CD8-positive, alpha-beta memory T cell (primary cell): ENCODE data around the gene EPHB1. TPM values are rescaled to one million over a fixed set of nuclear protein-coding genes. Genes with fewer than 3 reads are reported as not detected.

Experiments
- CTCF ChIA-PET: fragments of 350-600 bp; sonication (Branson Sonifier 250); formaldehyde crosslinking; loops from one replicate; lab custom pipeline; 2021; ENCODE audit warnings: antibody characterized with exemption; lab: Charles Lee
- POLR2A ChIA-PET: fragments of 350-600 bp; sonication (Branson Sonifier 250); formaldehyde crosslinking; loops from one replicate; lab custom pipeline; 2021; ENCODE audit warnings: antibody characterized with exemption; lab: Charles Lee
- DNase-seq, 5 donors: peaks; one replicate each; pipeline versions ENCODE4 v3.0.0 to v3.0.0-alpha.2; 2020 to 2022; ENCODE audit warnings: mixed read lengths in 1 of 5
- H3K27ac ChIP-seq: one replicate; pipeline ENCODE4 v1.7.0; 2013; ENCODE audit warnings: low read depth, mild to moderate bottlenecking, low read length, moderate library complexity
- H3K27me3 ChIP-seq: 2 replicates; pipeline ENCODE4 v1.7.0; 2013; ENCODE audit warnings: low read length, mild to moderate bottlenecking; ENCODE audit not compliant: insufficient read depth, poor library complexity, severe bottlenecking
- H3K36me3 ChIP-seq: 2 replicates; pipeline ENCODE4 v1.7.0; 2013; ENCODE audit warnings: mild to moderate bottlenecking, low read length, moderate library complexity; ENCODE audit not compliant: insufficient read depth
- H3K4me1 ChIP-seq: 2 replicates; pipeline ENCODE4 v1.7.0; 2013; ENCODE audit warnings: mild to moderate bottlenecking, low read length, moderate library complexity; ENCODE audit not compliant: insufficient read depth
- H3K4me3 ChIP-seq: 2 replicates; pipeline ENCODE4 v1.7.0; 2013; ENCODE audit warnings: mild to moderate bottlenecking, low read length
- H3K9me3 ChIP-seq: 2 replicates; pipeline ENCODE4 v1.7.0; 2013; ENCODE audit warnings: mild to moderate bottlenecking, low read length
- H3K27ac Mint-ChIP-seq, 8 donors: one replicate each; pipeline ENCODE4 v1.8.0; 2020 to 2021; ENCODE audit warnings: mixed read lengths in 8 of 8, mild to moderate bottlenecking in 6 of 8, inconsistent platforms in 3 of 8, moderate library complexity in 3 of 8
- H3K27me3 Mint-ChIP-seq, 2 donors: one replicate each; pipeline ENCODE4 v1.8.0; 2020 to 2021; ENCODE audit warnings: mixed read lengths in 2 of 2, mild to moderate bottlenecking in 1 of 2, moderate library complexity in 1 of 2
- H3K36me3 Mint-ChIP-seq, 3 donors: one replicate each; pipeline ENCODE4 v1.8.0; 2020 to 2021; ENCODE audit warnings: mixed read lengths in 3 of 3, inconsistent platforms in 1 of 3, mild to moderate bottlenecking in 1 of 3
- H3K4me1 Mint-ChIP-seq, 3 donors: one replicate each; pipeline ENCODE4 v1.8.0; 2020 to 2021; ENCODE audit warnings: mixed read lengths in 3 of 3, inconsistent platforms in 1 of 3, mild to moderate bottlenecking in 1 of 3
- H3K4me3 Mint-ChIP-seq, 7 donors: one replicate each; pipeline ENCODE4 v1.8.0; 2020 to 2021; ENCODE audit warnings: mixed read lengths in 7 of 7, mild to moderate bottlenecking in 6 of 7, moderate library complexity in 4 of 7, inconsistent platforms in 2 of 7
- H3K9me3 Mint-ChIP-seq, 5 donors: one replicate each; pipeline ENCODE4 v1.8.0; 2020 to 2022; ENCODE audit warnings: mixed read lengths in 5 of 5, mild to moderate bottlenecking in 3 of 5, moderate library complexity in 2 of 5, inconsistent platforms in 1 of 5
- polyA plus RNA-seq: library from polyadenylated mRNA; unstranded; fragments of 300-500 nt; fragmentation: Illumina TruSeq; gene quantifications from one replicate; pipeline ENCODE4 v1.2.3, GENCODE V29; 2021
- total RNA-seq, 2 experiments: library from RNA; stranded (reverse); gene quantifications; one replicate each; pipeline ENCODE4 v1.2.3, GENCODE V29; 2021

The EPHB1 gene
- total and polyA plus RNA-seq, 3 experiments from 2014 or later, result 0.10 TPM; not detected in 2

- Mint-ChIP-seq H3K27me3 (no peaks in the 10 kb centered on the region), H3K36me3 (no peaks in the 10 kb centered on the region), H3K4me1 (no peaks in the 10 kb centered on the region), H3K4me3 (no peak overlapping the region), H3K27ac (no peak overlapping the region), H3K9me3 (peaks cover 0 to 4% (median 0%) of the 10 kb centered on the region in 5 donors)
- Histone ChIP-seq H3K27me3 (no peaks in the 10 kb centered on the region), H3K4me3 (no peak overlapping the region), H3K36me3 (no peaks in the 10 kb centered on the region), H3K4me1 (no peaks in the 10 kb centered on the region), H3K9me3 (no peaks in the 10 kb centered on the region), H3K27ac (no peak overlapping the region)
- CTCF ChIA-PET, result no interaction called here
- POLR2A ChIA-PET, result no interaction called here
- DNase-seq, result no peak
Observed at GRCh38 chr3:135047061-135047460, 252.0 kb downstream of the EPHB1 start.

GRCh38 chr3:135050536-135050935 is 255.5 kb downstream of the EPHB1 start:
- Histone ChIP-seq H3K4me3 (no peak overlapping the region), H3K27me3 (no peaks in the 10 kb centered on the region), H3K4me1 (no peaks in the 10 kb centered on the region), H3K36me3 (no peaks in the 10 kb centered on the region), H3K9me3 (no peaks in the 10 kb centered on the region), H3K27ac (no peak overlapping the region)
- ChIA-PET CTCF (no interaction called here), POLR2A (no interaction called here)
- Mint-ChIP-seq H3K27me3 (no peaks in the 10 kb centered on the region), H3K4me3 (no peak overlapping the region), H3K27ac (no peak overlapping the region), H3K36me3 (no peaks in the 10 kb centered on the region), H3K9me3 (peaks cover 0 to 4% (median 0%) of the 10 kb centered on the region in 5 donors), H3K4me1 (no peaks in the 10 kb centered on the region)
- DNase-seq, result no peak

- Histone ChIP-seq H3K27ac (no peak overlapping the region), H3K27me3 (no peaks in the 10 kb centered on the region), H3K4me1 (no peaks in the 10 kb centered on the region), H3K9me3 (no peaks in the 10 kb centered on the region), H3K4me3 (no peak overlapping the region), H3K36me3 (no peaks in the 10 kb centered on the region)
- ChIA-PET CTCF (no interaction called here), POLR2A (no interaction called here)
- Mint-ChIP-seq H3K4me3 (no peak overlapping the region), H3K36me3 (no peaks in the 10 kb centered on the region), H3K27ac (no peak overlapping the region), H3K9me3 (peaks cover 0 to 4% (median 0%) of the 10 kb centered on the region in 5 donors), H3K4me1 (no peaks in the 10 kb centered on the region), H3K27me3 (no peaks in the 10 kb centered on the region)
- no peak for DNase-seq
Observed at GRCh38 chr3:135051409-135051973, 256.4 kb downstream of the EPHB1 start.

- Mint-ChIP-seq H3K4me1 (no peaks in the 10 kb centered on the region), H3K36me3 (no peaks in the 10 kb centered on the region), H3K9me3 (peaks cover 0 to 2% (median 0%) of the 10 kb centered on the region in 5 donors), H3K27me3 (peaks cover 0 to 1% of the 10 kb centered on the region in 2 donors), H3K4me3 (no peak overlapping the region), H3K27ac (no peak overlapping the region)
- H3K27me3 ChIP-seq, result no peaks in the 10 kb centered on the region
- no peak for DNase-seq
- H3K27ac ChIP-seq, result no peak overlapping the region
- no peaks in the 10 kb centered on the region for H3K9me3 ChIP-seq
- ChIA-PET POLR2A (no interaction called here), CTCF (no interaction called here)
- H3K4me3 ChIP-seq, result no peak overlapping the region
- no peaks in the 10 kb centered on the region for H3K36me3 ChIP-seq
- no peaks in the 10 kb centered on the region for H3K4me1 ChIP-seq
Observed at GRCh38 chr3:135055449-135055848, 260.4 kb downstream of the EPHB1 start.

GRCh38 chr3:135056084-135056730 is 261.1 kb downstream of the EPHB1 start:
- no peak overlapping the region for H3K4me3 Mint-ChIP-seq
- CTCF ChIA-PET, result no interaction called here
- no peaks in the 10 kb centered on the region for H3K4me1 ChIP-seq

GRCh38 chr3:135056733-135057310 is 261.8 kb downstream of the EPHB1 start:
- no peaks in the 10 kb centered on the region for H3K4me1 ChIP-seq
- H3K36me3 ChIP-seq, result no peaks in the 10 kb centered on the region
- H3K27ac ChIP-seq, result no peak overlapping the region
- Mint-ChIP-seq H3K9me3 (peaks cover 0 to 5% (median 2%) of the 10 kb centered on the region in 5 donors), H3K4me1 (no peaks in the 10 kb centered on the region), H3K27ac (no peak overlapping the region), H3K4me3 (no peak overlapping the region), H3K27me3 (peaks cover 0 to 1% of the 10 kb centered on the region in 2 donors), H3K36me3 (no peaks in the 10 kb centered on the region)
- no peak for DNase-seq
- H3K4me3 ChIP-seq, result no peak overlapping the region
- no peaks in the 10 kb centered on the region for H3K27me3 ChIP-seq
- CTCF ChIA-PET, result no interaction called here
- POLR2A ChIA-PET, result no interaction called here
- no peaks in the 10 kb centered on the region for H3K9me3 ChIP-seq

More at GRCh38 chr3:135056084-135056730, 261.1 kb downstream of the EPHB1 start:
- H3K4me3 ChIP-seq, result no peak overlapping the region
- H3K9me3 Mint-ChIP-seq, result peaks cover 0 to 2% (median 2%) of the 10 kb centered on the region in 5 donors
- no peaks in the 10 kb centered on the region for H3K27me3 ChIP-seq
- peaks cover 0 to 1% of the 10 kb centered on the region in 2 donors for H3K27me3 Mint-ChIP-seq
- POLR2A ChIA-PET, result no interaction called here
- H3K4me1 Mint-ChIP-seq, result no peaks in the 10 kb centered on the region
- no peaks in the 10 kb centered on the region for H3K36me3 ChIP-seq
- H3K27ac ChIP-seq, result no peak overlapping the region
- no peaks in the 10 kb centered on the region for H3K36me3 Mint-ChIP-seq
- no peaks in the 10 kb centered on the region for H3K9me3 ChIP-seq
- no peak for DNase-seq
- peak overlapping the region in 1 of 8 donors; percentile 28 for H3K27ac Mint-ChIP-seq

- DNase-seq, result no peak
- peaks cover 0 to 1% of the 10 kb centered on the region in 2 donors for H3K27me3 Mint-ChIP-seq
- Histone ChIP-seq H3K4me1 (no peaks in the 10 kb centered on the region), H3K9me3 (no peaks in the 10 kb centered on the region), H3K4me3 (no peak overlapping the region), H3K36me3 (no peaks in the 10 kb centered on the region), H3K27ac (no peak overlapping the region), H3K27me3 (no peaks in the 10 kb centered on the region)
- ChIA-PET POLR2A (no interaction called here), CTCF (no interaction called here)
- no peak overlapping the region for H3K27ac Mint-ChIP-seq
- no peak overlapping the region for H3K4me3 Mint-ChIP-seq
- H3K36me3 Mint-ChIP-seq, result no peaks in the 10 kb centered on the region
- no peaks in the 10 kb centered on the region for H3K4me1 Mint-ChIP-seq
- peaks cover 6 to 14% (median 10%) of the 10 kb centered on the region in 5 donors for H3K9me3 Mint-ChIP-seq
Observed at GRCh38 chr3:135057996-135058395, 262.9 kb downstream of the EPHB1 start.

GRCh38 chr3:135059580-135059979 is 264.5 kb downstream of the EPHB1 start:
- ChIA-PET POLR2A (no interaction called here), CTCF (no interaction called here)
- peaks cover 8 to 23% (median 13%) of the 10 kb centered on the region in 5 donors for H3K9me3 Mint-ChIP-seq

More at GRCh38 chr3:135059580-135059979, 264.5 kb downstream of the EPHB1 start:
- DNase-seq, result no peak
- peaks cover 0 to 1% of the 10 kb centered on the region in 2 donors for H3K27me3 Mint-ChIP-seq
- H3K4me1 ChIP-seq, result no peaks in the 10 kb centered on the region
- H3K4me3 ChIP-seq, result no peak overlapping the region
- no peaks in the 10 kb centered on the region for H3K36me3 Mint-ChIP-seq
- H3K4me3 Mint-ChIP-seq, result no peak overlapping the region
- H3K27me3 ChIP-seq, result no peaks in the 10 kb centered on the region
- no peak overlapping the region for H3K27ac ChIP-seq
- no peaks in the 10 kb centered on the region for H3K9me3 ChIP-seq
- no peak overlapping the region for H3K27ac Mint-ChIP-seq
- no peaks in the 10 kb centered on the region for H3K4me1 Mint-ChIP-seq
- no peaks in the 10 kb centered on the region for H3K36me3 ChIP-seq
